H1 (cell line): ENCODE results near the gene RYR3. TPM values are rescaled to one million over a fixed set of nuclear protein-coding genes. Genes with fewer than 3 reads are reported as not detected.

ENCODE experiments used
- ASH2L ChIP-seq: fragments of 200-600, 300-600 bp; sonication (generic); IDR thresholded peaks from one replicate; pipeline ENCODE4 v1.7.1; 2017; ENCODE audit warnings: low read length
- CHD2 ChIP-seq: IDR thresholded peaks from 2 replicates; pipeline ENCODE4 v1.6.1; 2012; ENCODE audit warnings: low read length, improper control_type of control experiment
- CHD7 ChIP-seq: fragments of 300-600 bp; sonication (generic); IDR thresholded peaks from 2 replicates; pipeline ENCODE4 v1.7.1; 2012; ENCODE audit warnings: low read length, moderate library complexity, mild to moderate bottlenecking, inconsistent platforms; ENCODE audit not compliant: insufficient replicate concordance
- EGR1 ChIP-seq: IDR thresholded peaks from 2 replicates; pipeline ENCODE4 v1.6.1; 2011; ENCODE audit warnings: low read depth, low read length, borderline replicate concordance
- EZH2 ChIP-seq: fragments of 200-600 bp; sonication (generic); IDR thresholded peaks from 2 replicates; pipeline ENCODE4 v1.7.1; 2012; ENCODE audit warnings: low read depth, mild to moderate bottlenecking, moderate library complexity, low read length, inconsistent platforms; ENCODE audit not compliant: severe bottlenecking
- NANOG ChIP-seq: IDR thresholded peaks from 2 replicates; pipeline ENCODE4 v1.6.1; 2011; ENCODE audit warnings: low read length, low read depth, mild to moderate bottlenecking, inconsistent platforms; ENCODE audit not compliant: insufficient read depth, poor library complexity, severe bottlenecking
- RBBP5 ChIP-seq: IDR thresholded peaks from 2 replicates; pipeline ENCODE4 v1.7.1; 2012; ENCODE audit warnings: low read depth, mild to moderate bottlenecking, inconsistent platforms, low read length, moderate library complexity, borderline replicate concordance
- SAP30 ChIP-seq: fragments of 300-600 bp; sonication (generic); IDR thresholded peaks from 2 replicates; pipeline ENCODE4 v1.7.1; 2012; ENCODE audit warnings: low read length, moderate library complexity, mild to moderate bottlenecking, inconsistent platforms; ENCODE audit not compliant: insufficient read depth, insufficient replicate concordance
- SP2 ChIP-seq: IDR thresholded peaks from 2 replicates; pipeline ENCODE4 v1.6.1; 2012; ENCODE audit warnings: mild to moderate bottlenecking, low read length, inconsistent platforms
- polyA plus RNA-seq, 7 experiments: library from polyadenylated mRNA; depleted of rRNA in 3 of 7; stranded (reverse) in 5 of 7; unstranded in 2 of 7; fragments of >200 nt in 5 of 7; fragments of 200-250 nt in 2 of 7; gene quantifications; 1 replicate in 5 of 7; 2 replicates in 1 of 7; 4 replicates in 1 of 7; pipeline versions ENCODE4 v1.2.1 to v1.2.3, GENCODE V29; 2011 to 2013; ENCODE audit warnings: missing spikeins in 2 of 7, mixed read lengths in 2 of 7
- total RNA-seq: library from RNA; stranded (reverse); fragmentation: NEBNext Ultra II Directional; extraction: Animal tissue kit (Norgen Biotek cat#: 25700); gene quantifications from 2 replicates; pipeline ENCODE4 v1.2.1, GENCODE V29; 2021

Gene RYR3
- total and polyA plus RNA-seq, 2 of the 8 experiments (the other 6 are each of a cell fraction or from before 2014, with no cell fraction given) = 0.33 to 3.4 TPM

- no peak for TF ChIP-seq CHD7
- no peak for TF ChIP-seq ASH2L
- TF ChIP-seq EGR1 = no peak
- TF ChIP-seq SAP30 = no peak
- no peak for TF ChIP-seq SP2
- no peak for TF ChIP-seq CHD2
- TF ChIP-seq NANOG = no peak
- no peak for TF ChIP-seq EZH2
- TF ChIP-seq RBBP5 = no peak
These were observed 63.6 kb downstream of the RYR3 start (continued) for GRCh38 chr15:33374226-33374914.
